GOT3 (cell line): ENCODE measurements around the gene ARHGAP28.
"Not testable (repeated sequence)": the region's sequence is repeated elsewhere in the genome, so short reads cannot be mapped to it uniquely, and the experiment has no call there.

Experiments used
- DNase-seq: peaks from one replicate; lab custom pipeline; 2025; ENCODE audit warnings: mixed read lengths; lab: John Stamatoyannopoulos, UW

Gene ARHGAP28

DNA sequence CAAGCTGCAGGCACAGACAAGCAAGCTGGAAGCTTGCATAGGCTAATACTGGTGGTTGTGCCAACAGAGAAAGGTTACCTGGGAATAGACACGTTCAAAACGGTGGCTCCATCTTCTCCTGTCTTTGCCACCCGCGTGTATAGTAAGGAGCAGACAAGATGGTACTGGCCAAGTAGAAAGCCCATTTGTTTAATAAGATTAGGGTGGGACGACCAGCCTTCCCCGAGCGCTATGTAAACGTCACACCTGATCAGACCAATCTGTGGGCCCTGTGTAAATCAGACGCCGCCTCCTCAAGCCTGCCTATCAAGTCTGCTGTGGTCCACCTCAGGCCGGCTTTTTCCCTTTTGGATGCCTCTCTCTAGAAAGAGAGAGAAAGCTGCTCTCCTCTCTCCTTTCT is 198.8 kb downstream of the ARHGAP28 start:
- DNase-seq, result no peak

DNA sequence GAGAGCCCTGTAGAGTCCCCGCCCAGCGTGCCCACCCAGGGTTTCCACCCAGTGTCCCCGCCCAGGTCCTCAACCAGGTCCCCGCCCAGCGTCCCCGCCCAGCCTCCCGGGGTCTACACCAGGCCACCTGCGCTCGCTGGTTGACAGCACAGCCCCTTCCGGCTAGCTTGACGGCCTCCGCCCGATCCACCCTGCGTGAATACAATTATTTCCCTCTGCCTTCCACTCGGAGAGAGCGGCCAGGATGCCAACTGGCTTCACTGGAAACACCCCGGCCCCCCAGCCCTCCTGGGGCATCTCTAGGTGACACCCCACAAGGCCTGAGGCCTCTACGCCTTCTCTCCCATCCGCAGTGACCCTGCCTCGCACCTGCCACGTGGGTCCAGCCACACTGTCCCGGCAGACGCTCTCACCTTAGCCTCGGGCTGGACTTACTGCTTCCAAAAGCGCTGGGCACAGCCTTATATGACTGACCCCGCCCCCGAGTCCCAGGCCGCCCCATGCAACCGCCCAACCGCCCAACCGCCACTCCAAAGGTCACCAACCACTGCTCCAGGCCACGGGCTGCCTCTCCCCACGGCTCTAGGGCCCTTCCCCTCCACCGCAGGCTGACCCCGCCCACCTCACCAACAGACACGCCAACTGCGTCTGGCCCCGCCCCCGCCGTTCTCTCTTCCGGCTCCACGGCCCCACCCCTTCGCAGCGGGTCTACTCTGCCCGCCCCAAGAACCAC is 200.0 kb downstream of the ARHGAP28 start:
- no peak for DNase-seq

DNA sequence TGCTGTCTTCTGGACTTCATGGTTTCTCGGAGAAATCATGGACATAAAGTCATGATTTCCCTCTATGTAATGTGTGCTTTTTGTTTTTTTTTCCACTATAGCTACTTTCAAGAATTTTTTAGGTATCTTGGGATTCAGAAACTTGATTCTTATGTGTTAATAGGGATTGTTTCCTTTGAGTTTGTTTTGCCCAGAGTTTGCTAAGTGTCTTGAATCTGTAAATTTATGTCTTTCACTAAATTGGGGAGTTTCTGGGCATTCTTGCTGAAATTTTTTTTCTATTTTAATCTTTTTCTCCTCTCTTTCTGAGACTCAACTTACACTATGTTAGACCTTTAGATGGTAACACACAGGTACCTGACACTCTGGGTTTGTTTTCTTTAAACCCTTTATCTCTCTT is 205.3 kb downstream of the ARHGAP28 start:
- no peak for DNase-seq

DNA sequence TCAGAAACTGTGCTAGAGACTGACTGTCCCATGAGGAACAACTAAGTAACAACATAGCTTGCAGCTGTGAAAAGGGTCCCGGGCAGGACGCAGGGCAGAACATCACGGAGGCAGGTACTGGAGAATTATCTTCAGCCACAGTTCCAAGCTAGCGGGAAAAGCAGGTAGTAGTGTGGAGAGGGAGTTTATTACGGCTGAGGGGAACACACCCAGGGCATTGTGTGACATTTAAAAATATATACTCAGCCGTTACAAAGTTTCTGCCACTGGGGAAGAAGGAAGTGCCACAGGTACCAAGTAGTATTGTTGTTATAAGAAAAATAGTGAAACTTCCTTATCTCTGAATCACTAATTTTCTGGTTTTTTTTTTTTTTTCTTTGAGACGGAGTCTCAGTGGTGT is 208.5 kb downstream of the ARHGAP28 start:
- no peak for DNase-seq

DNA sequence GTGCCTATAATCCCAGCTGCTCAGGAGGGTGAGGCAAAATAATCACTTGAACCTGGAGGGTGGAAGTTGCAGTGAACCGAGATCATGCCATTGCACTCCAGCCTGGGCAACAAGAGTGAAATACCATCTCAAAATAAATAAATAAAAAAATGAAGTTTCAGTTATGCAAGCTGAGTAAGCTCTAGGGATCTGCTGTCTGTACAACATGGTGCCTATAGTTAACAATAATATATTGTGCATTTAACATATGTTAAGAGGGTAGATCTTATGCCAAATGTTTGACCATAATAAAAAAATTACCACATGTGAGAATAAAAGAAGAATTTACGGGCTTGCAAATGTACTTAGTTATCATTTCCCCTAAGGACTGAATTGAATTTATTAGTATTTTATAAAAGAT is 208.9 kb downstream of the ARHGAP28 start:
- DNase-seq, result not testable (repeated sequence)

DNA sequence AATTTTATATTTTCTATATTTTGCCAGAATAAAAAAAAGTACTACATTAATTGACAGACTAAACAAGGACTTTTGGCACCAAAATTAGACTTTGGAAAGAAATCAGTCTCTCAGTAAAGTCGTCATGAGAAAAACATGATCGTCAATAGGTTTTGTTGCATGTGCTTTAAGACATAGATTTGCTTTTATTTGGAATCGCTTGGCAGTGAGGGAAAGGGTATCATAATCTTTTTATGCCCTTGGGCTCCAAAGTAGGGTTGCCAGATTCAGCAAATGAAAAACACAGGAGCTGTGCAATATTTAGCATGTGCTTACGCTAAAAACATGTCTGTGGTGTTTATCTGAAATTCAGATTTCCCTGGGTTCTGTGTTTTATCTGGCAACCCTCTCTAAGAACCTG is 210.5 kb downstream of the ARHGAP28 start:
- no peak for DNase-seq

DNA sequence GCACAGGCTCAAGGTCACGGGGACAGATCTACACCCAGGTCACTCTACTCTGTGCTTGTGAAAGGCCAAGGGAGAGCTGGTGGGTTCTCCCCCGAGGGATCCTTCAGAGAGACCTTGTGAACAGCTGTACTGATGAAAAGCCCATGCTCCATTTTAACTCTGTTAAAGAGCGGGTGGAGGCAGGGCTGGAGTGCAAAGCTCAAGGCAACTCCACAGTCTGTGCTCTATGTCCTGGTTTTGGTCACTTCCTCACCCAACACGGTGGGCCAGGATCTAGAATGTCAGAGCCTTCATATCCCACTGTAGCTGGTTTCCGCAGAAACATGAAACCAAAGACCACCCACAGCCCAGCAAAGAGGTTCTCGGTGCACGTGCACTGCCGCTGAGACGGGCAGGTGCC is 210.9 kb downstream of the ARHGAP28 start:
- no peak for DNase-seq

DNA sequence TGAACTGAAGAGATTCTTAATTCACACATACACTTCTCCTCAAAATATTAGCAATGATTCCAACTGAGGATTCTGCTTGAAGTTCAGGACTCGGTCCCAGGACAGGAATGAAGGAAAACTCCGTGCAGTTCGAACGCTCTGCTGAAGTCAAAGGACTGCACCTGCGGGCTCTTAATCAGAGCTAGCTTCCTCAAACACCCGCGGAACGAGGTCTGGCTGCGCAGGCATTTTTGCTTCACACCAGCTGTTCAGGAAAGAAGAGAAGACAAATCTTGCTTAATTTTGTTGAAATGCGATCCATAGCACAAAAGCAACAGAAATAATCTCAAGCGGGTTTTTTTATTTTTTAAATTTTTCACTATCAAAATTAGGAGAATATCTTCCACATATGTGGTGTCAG is 212.5 kb downstream of the ARHGAP28 start:
- DNase-seq, result no peak

DNA sequence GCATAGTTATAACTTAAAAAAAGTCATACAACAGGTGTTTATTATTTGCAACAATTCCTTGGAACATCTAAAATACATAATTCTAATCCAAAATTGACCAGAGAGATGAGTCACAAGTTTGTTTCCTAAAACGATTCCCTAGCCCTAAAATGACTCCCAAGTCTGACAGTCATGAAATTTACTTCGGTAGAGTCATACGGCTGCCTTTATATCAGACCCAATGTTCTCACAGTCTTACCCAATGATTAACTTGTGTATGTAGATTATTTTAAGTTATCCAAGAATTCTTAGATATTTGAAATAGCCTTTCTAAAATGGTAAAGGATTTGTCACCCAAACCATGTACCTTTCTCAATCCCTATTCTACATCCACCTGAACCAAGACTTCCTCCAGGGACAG is 213.2 kb downstream of the ARHGAP28 start:
- DNase-seq, result no peak

DNA sequence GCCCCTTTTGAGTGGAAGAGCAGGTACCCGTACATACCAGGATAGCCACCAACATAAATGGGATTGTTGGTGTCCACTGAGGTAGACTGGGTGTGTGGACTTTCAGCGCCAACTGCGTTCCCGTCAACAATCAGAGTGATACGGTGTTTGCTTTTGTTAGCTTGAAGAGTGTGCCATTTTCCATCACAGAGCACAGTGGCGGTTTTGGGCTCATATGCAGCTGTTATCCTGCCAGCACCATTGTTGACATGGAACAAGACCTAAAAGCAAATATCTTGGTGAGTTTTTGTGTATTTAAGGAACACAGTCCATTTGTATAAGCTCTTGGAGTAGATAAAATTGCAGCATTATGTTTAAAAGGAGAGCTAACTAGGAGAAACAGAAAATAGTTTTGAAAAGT is 213.6 kb downstream of the ARHGAP28 start:
- DNase-seq, result no peak

DNA sequence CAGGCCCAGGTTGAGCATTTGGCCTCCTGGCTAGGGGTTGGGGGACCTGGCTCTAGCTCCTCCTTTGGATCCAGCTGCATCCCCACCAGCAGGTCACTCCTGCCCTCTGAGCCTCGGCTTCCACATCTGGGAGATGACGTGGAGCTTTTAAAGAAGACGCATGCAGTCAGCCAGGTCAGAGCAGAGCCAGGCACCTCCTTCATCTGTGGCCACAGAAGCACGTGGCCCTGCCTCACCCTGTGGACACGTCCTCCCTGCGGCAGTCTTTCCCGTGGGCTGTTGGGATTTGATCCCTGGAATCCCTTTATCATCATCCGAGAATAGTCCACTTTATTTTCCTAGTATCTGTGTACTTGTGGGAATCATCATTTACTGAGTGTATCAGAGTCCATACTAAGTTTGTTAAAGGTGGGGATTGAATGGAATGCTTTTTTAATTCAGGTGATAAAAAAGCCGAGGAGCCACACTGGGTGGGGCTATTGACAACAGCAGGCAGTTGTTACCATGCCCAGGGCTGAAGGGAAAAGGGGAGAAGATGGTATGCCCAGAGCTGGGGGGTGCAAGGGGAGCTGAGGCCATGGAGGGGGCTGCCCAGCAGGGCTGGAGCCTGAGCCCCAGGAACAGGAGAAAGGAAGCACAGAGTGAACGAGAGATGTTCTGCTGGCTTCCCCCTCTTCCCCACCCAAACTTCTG is 218.0 kb downstream of the ARHGAP28 start:
- DNase-seq, result no peak

DNA sequence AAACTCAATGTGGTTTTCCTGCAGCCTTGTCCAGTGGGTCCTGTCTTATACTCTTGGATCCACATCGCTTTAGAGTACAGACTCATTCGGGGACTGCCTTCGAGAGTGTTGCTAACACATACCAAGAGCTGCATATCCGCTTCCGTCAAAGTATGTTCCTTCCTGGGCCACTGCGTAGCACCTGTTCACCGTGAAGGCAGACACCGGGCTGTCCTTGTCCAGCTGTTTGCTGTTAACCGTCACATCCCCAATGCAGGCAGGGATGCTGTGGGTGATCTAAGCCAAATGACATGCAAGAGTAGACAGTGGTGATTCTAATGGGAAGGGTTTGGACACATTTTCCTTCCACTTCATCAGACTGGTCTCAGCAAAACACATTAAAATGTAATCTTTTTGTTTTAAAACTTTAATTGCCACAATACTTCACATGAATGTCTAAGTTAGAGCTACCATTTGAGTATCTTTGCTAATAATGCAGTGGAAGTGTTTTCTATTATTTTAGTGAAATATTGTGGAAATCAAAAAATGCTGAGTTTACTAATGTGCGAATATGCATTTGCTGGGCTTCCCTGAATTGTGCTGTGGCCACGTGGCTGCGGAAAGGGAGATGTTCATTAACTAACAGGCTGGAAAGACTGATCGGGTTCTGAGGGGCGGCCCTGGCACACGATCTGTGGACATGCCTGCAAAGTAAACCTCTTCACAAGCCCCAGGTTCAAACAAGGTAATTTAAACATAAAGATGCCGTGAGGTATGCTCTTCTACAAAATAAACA is 219.0 kb downstream of the ARHGAP28 start:
- no peak for DNase-seq

DNA sequence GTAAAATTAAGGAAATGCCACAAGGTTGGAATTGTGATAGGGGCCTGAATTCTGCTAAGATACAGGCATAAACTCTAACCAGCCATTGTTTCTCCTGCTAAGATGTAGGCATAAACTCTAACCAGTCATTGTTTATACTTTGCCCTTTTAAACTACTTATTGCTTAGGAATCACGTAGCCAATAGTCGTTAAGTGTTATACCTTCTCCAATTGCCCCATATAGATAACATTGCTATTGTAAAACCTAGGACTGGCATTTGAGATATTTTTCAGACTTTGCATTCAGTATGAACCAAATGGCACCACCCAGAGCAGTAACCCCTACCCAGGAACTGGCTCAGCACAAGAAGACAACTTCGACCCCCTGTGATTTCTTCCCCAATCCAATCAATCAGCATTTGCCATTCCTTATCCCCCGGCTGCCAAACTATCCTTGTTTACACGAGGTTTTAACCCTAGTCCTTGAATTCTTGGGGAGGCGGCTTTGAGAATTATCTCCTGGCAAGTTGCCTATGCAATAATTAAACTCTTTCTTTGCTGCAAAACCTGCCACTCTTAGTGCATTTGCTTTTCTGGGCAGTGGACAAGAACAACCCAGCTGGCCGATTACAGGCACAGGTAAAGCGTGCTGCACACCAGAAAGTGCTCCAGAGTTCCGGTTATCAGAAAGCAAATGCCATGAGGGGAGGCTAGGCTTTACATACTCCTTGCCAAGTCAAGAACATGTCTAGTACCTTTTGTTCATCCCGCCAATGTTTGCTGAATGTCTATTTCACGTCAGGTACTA is 220.5 kb downstream of the ARHGAP28 start:
- no peak for DNase-seq

DNA sequence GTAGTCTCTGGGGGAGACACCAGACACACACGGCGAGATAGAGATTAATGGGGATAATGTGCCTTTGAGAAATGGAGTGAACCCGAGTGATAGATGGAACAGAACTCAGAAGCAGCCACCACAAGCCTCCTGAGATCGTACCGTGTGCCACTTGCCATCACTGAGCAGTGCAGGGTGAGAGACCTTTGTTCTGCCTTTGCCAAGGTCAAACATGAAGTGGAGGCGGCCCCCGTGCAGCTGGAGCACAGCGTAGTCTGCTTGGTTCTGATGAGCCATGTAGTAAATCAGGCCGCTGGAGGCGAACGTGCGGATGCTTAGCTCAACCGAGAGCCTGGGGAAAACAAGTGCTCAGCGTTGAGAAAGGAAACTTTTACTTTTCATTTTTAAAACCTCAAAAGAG is 221.1 kb downstream of the ARHGAP28 start:
- DNase-seq, result no peak

DNA sequence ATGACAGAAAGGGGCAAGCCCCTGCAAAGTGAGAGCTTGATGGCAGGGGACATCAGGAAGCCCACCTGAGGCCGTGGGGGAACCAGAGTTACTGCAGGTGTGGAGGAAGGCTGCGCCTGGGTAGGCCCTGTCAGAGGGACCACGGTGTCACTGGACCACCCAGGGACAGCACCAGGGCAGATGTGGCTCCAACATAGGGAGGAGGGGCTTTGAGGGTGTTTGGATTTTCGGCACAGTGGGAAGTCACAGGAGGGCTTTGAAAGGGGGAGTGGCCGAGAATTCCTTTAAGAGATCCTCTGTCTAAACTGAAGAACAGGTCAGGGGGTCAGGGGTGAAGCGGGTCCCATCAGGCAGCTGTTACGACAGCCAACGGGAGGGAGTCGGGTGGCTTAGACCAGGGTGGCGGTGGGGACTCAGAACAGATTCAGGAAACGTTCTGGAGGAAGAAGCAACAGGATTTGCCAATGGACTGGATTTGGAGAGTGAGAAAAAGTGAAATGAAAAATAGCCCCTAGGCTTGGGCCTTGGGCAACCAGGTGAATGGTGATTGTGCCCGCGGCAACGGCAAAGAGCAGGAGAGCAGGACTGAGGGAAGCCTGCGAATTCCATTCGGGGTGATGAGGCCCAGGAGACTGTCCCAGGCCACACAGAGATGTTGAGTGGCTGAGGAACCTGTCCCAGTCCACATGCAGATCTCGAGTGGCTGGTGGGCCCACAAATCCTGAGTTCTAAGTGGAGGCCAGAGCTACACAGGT is 222.0 kb downstream of the ARHGAP28 start:
- no peak for DNase-seq

DNA sequence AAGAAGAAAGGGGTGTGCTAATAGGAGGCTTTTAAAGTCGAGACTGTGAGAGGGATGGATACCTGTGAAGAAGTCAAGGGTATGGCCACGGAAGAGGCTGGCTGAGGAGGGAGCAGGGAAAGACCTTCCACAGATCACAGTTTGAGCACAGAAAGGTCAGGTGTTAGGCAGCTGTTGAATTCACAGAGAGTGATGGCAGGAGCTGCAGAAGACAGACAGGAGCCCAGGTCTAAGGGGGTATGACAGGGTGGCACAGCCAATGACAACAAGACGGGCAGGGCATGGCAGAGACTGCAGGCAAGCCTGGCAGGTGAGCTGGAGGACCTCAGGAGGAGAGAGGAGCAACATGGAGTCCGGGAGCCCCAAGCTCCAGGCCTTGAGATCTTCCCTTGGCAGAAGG is 225.0 kb downstream of the ARHGAP28 start:
- no peak for DNase-seq

DNA sequence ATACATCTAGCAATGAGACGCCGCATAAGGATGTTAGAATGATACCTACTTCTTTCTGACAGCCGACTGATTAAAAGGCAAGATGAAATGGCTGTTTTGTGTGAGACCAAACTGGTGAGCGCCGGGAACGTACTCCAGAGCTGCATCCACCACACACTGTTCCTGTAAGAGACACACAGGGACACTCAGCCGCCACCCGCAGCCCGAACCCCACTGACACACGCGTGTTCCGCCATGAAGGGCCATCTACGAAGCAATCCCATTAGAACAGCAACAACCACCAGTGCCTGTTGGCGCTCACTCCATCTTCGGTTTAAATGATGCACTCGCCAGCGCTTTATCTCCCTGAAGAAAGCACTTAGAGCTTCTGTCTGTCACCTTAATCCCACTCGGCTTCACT is 225.8 kb downstream of the ARHGAP28 start:
- DNase-seq, result no peak

DNA sequence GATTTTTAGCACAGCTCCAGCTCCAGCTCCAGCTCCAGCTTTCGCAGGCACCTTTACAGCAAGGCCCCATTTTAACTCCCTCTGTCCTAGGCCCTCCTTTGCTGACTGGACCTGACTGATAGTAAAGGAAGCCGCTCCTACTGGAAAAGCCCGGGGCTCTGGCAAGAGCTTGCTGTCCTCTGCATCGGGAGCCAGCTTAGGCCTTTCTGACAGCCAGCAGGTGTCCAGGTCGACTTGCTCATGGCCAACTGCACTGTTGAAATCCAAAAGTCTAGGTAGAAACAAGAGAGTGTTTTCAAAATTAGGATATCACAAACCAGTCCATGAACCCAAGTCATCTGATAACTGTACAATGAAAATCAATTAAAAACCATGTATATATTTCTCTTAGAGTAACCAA is 227.0 kb downstream of the ARHGAP28 start:
- DNase-seq, result no peak

DNA sequence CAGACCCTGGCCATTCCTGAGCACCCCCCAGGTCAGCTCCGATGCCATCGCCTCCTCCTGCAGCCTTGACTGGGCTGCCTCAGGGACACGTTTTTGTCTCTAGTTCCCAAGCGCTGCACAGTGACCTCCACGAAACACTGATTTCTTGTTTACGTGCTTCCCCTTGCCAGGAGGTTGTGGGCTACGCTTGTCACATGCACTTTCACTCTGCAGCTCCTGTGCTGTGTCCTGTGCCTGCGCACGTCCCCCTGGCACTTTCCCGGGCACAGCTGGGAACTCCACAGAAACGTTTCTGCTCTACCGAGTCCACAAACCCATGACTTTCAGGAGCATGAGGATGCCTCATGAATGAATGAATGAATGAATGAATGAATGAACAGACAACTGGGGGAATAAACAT is 227.5 kb downstream of the ARHGAP28 start:
- DNase-seq, result no peak

DNA sequence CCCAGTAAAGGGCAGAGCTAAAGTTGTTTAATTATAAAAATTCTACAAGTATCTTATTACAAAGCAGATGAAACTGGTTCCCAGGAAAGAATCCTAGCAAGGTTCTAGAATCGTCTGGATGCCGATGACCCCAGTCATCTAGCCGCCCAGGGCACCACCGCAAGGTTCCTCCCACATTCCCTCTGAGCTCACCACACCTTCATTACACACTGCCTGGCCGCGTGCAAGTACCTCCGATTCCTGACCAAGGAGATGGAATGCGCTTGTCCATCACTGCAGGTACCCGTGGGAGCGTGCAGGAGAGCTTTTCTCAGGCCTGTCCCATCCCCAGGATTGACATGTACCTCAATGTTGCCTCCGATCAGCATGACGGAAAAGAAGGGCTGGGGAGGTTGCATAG is 229.6 kb downstream of the ARHGAP28 start:
- DNase-seq, result no peak

DNA sequence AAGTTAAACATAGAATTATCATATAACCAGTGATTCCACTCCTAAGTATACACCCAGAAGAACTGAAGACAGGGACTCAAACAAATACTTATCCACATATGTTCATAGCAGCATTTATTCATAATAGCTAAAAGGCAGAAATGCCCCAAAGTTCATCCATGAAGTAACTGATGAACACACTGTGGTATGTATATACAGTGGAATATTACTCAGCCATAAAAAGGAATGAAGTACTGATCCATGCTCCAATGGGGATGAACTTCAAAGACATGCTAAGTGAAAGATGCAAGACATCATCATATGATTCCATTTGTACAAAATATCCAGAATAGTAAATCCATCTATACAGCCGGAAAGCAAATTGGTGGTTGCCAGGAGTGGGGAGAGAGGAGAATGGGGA is 230.6 kb downstream of the ARHGAP28 start:
- DNase-seq, result no peak

DNA sequence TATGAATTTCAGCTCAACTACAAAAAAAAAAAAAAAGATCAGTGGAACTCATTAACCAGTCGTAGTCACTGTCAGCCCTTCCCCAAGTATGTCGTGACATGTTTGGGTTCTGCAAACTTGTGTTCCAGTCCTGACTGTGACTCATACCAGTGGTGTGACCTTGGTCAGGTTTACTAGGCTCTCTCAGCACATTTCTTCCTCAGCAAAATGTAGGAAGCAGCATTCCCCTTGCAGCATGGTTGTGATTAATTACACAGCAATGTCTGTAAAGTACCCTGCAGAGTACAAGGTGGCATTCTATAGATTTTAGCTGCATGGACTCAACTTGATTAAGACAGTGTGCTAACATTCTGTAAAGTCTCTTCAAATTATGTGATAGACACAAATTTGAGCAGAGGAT is 231.1 kb downstream of the ARHGAP28 start:
- DNase-seq, result no peak
